HG03060 (cell line): ENCODE data around the gene VWA3B.
"Not testable (repeated sequence)": the region's sequence is repeated elsewhere in the genome, so short reads cannot be mapped to it uniquely, and the experiment has no call there.

Experiments
- ATAC-seq: cut with Tn5 transposase; IDR thresholded peaks from one replicate; pipeline ENCODE4 v1.9.1; 2021; ENCODE audit warnings: low read depth, moderate number of reproducible peaks; ENCODE audit not compliant: unreplicated experiment

The VWA3B gene

GRCh38 chr2:98130073-98130472 lies 43.1 kb downstream of the VWA3B start:
- not testable (repeated sequence) for ATAC-seq

GRCh38 chr2:98134172-98135005 lies 47.4 kb downstream of the VWA3B start:
- ATAC-seq, result no peak

- ATAC-seq, result no peak
Observed at GRCh38 chr2:98137196-98137595, 50.2 kb downstream of the VWA3B start.

GRCh38 chr2:98138978-98139377 lies 52.0 kb downstream of the VWA3B start:
- ATAC-seq, result not testable (repeated sequence)

GRCh38 chr2:98140210-98140609 lies 53.2 kb downstream of the VWA3B start:
- ATAC-seq, result no peak

GRCh38 chr2:98142106-98142791 lies 55.3 kb downstream of the VWA3B start:
- ATAC-seq, result no peak

GRCh38 chr2:98145070-98145469 lies 58.1 kb downstream of the VWA3B start:
- no peak for ATAC-seq

- not testable (repeated sequence) for ATAC-seq
Observed at GRCh38 chr2:98147900-98148299, 60.9 kb downstream of the VWA3B start.

GRCh38 chr2:98148595-98149332 lies 61.8 kb downstream of the VWA3B start:
- ATAC-seq, result no peak

GRCh38 chr2:98149333-98149697 lies 62.3 kb downstream of the VWA3B start:
- ATAC-seq, result no peak

GRCh38 chr2:98153481-98153880 lies 66.5 kb downstream of the VWA3B start:
- ATAC-seq, result no peak

- no peak for ATAC-seq
Observed at GRCh38 chr2:98155291-98155690, 68.3 kb downstream of the VWA3B start.

GRCh38 chr2:98155716-98156115 lies 68.7 kb downstream of the VWA3B start:
- no peak for ATAC-seq

- no peak for ATAC-seq
Observed at GRCh38 chr2:98156304-98156703, 69.3 kb downstream of the VWA3B start.

- ATAC-seq, result no peak
Observed at GRCh38 chr2:98157557-98157956, 70.6 kb downstream of the VWA3B start.

GRCh38 chr2:98158305-98158704 lies 71.3 kb downstream of the VWA3B start:
- no peak for ATAC-seq

- no peak for ATAC-seq
Observed at GRCh38 chr2:98160554-98160953, 73.6 kb downstream of the VWA3B start.

GRCh38 chr2:98161186-98161585 lies 74.2 kb downstream of the VWA3B start:
- no peak for ATAC-seq

GRCh38 chr2:98164256-98164655 lies 77.3 kb downstream of the VWA3B start:
- ATAC-seq, result no peak

GRCh38 chr2:98165516-98166071 lies 78.6 kb downstream of the VWA3B start:
- ATAC-seq, result no peak

- no peak for ATAC-seq
Observed at GRCh38 chr2:98167916-98168315, 80.9 kb downstream of the VWA3B start.
